Measurements from ENCODE around the gene CAT.

DNA sequence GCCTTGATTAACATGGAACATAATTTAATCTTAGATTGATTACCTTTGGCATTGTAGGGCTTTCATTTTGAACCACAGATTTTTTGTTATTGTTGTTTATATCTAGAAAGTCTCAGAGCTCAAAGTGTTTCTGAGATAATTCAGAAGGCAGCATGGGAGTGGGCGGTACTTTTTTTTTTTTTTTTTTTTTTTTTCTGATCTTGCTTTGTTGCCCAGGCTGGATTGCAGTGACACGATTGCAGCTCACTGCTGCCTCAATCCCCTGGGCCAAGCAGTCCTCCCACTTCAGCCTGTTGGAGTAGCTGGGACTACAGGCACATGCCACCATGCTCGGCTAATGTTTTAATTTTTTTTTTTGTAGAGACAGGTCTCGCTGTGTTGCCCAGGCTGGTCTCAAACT, 21.5 kb downstream of the CAT start:
- TF ChIP-seq, protein P1, sequence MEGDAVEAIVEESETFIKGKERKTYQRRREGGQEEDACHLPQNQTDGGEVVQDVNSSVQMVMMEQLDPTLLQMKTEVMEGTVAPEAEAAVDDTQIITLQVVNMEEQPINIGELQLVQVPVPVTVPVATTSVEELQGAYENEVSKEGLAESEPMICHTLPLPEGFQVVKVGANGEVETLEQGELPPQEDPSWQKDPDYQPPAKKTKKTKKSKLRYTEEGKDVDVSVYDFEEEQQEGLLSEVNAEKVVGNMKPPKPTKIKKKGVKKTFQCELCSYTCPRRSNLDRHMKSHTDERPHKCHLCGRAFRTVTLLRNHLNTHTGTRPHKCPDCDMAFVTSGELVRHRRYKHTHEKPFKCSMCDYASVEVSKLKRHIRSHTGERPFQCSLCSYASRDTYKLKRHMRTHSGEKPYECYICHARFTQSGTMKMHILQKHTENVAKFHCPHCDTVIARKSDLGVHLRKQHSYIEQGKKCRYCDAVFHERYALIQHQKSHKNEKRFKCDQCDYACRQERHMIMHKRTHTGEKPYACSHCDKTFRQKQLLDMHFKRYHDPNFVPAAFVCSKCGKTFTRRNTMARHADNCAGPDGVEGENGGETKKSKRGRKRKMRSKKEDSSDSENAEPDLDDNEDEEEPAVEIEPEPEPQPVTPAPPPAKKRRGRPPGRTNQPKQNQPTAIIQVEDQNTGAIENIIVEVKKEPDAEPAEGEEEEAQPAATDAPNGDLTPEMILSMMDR (conservative IDR thresholded peaks at IDR 0.05; ENCODE audit: low read depth, low read length), result no peak
- no peak for TF ChIP-seq EZH2 (IDR thresholded peaks at IDR 0.05; ENCODE audit: borderline replicate concordance, low read depth, low read length, poor library complexity, severe bottlenecking)
